ENCODE results near the gene TRPM8.
A peak's percentile ranks its signal among the peaks of the same experiment; 100 is the strongest.

Gene TRPM8

DNA sequence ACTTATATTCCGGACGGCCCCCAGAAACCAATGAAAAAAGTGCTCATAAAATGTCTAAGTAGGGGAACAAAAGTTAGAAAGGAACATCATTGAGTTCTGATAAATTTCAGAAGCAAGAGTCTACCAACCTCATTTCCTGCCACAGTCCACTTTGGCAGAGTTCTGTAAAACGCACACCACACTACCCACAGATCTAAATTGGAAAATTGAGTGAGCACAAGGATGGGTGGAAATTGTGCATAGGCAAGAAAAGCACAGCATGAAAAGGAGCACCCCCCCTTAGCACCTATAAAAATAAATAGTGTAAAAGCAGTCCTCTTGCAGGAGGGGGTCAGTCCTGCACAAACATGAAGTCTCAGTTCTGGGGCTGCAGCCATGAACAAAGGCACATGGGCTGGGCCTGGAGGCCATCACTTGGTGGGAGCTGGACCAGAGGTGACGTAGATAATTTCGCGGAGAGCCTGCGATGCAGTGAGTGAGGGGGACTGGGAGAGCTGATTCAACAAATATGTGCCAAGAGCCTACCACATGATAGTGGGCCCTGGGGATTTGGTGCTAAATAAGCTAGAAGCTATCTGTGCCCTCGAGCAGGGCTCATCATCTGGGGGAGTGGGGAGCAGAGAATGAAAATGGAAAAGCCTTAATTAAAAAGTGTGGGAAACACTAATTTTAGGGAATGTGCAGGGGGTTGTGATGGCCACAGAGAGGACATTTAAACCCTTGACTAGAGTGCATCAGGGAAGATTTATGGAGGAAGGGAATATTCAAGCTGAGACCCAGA lies 84.4 kb downstream of the TRPM8 start:
- no peak for DNase-seq (ENCODE audit: low read depth)

DNA sequence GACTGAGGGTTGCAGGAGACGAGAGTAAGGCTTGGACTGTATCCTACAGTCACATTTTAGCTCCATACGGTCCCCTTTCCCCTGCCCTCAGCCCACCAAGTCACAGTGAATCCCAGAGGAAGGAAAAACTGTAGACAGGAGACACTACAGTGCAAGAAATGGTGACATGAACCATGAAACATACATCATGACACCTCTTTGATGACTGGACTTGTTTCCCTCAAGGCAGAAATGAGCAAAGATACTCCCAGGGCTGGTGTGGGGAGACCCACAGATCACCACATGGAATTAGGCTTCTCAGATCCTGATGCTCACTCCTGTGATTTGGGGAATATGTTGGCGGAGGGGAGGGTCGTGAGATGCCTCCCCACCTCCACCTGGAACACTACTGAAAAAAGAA lies 85.1 kb downstream of the TRPM8 start:
- DNase-seq (ENCODE audit: low read depth) = no peak

DNA sequence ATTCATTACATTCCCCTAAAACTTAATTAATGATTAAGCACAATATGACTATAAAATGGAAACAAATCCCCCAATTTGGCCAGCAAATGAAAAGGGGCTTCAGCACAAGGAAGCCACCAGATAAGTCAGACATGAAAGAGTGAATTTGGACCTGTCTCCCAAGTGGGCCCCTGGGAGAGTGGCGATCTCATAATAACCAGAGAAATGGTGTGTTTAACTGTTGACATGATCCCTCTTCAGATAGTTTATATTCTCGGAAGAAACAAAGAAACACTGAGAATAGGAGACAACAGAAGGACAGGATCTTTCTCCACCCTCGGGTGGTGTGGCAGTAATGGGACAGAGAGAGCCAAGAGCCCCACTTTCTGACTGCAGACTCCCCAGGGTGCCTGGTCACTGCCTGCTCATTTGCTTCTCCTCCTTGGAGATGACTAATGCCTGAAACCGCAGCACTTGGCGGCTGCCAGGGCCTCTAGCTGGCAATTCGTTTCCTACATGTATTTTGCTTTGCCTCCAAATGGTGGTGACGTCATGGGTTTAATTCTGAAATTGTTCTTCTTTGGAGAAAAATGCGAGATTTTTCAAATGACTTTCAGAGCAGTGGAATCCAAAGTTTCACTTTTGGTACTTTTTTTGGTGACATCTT lies 86.9 kb downstream of the TRPM8 start:
- peak; percentile 71 for DNase-seq (ENCODE audit: low read depth)

DNA sequence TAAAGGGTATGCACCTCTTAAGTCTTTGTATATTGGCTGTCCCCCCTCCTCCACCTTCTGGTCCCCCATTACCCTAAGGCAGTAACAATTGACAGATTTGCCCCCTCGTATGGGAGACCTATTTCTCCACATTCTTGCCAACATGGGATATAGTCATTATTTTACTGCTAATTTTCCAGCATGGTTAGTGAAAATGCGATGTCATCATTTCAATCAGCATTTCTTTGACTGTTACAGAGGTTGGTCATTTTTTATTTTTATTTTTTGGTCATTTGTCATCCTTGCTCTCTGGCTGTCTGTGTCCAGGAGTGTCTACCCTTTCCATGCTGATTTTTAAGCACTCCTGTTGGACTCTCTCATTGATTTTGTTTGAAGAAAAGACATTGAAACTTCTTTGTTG lies 88.0 kb downstream of the TRPM8 start:
- DNase-seq (ENCODE audit: low read depth) = no peak

DNA sequence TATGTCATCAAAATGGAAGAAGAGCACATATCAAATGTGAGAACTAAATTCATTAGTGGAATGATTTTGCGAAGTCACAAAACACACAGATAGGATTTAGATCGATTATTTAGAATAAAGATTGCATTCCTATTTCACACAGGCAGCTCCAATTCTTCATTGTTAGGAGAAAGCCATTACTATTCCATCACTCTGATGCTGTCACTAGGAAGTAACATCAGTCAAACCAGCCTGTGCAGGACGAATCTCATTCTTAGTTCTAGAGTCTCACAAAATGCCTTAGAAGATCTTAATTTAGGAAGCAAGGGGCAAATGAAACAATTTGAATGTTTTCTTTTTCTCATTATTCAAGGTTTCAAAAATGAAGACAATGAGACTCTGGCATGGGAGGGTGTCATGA lies 89.3 kb downstream of the TRPM8 start:
- DNase-seq (ENCODE audit: low read depth) = no peak

DNA sequence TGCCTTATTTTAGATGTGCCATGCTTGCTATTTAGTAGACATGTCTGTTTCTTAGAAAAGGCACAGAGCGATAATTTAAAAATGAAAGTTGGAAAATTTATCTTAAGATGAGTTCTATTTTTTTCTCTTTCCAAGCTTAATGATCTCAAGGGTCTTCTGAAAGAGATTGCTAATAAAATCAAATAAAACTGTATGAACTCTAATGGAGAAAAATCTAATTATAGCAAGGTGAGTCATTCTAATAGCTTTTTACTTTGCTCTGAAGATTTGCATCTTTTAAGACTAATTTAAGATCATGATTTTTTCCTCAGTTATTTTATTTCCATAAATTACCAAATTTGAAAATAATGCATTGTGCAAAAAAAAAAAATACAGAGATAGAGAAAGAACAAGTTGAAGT lies 97.3 kb downstream of the TRPM8 start:
- DNase-seq (ENCODE audit: low read depth) = no peak

DNA sequence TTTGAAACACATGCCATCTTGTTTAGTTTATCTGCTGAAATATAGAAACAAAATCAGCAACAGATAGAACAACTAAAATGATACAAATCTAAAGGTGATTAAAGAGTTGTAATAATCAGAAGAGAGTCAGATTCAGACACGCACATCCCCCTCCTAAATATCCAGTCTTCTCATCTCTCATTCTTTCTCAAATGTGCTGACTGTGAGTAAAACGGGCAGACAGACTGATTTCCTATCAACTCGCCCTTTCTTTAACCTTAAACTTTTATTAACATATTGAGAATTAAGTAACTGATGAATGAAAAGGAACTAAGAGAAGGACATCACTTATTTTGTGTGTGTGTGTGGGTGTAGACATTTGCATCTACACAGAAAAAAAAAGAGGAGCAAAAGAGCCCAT lies 98.7 kb downstream of the TRPM8 start:
- DNase-seq (ENCODE audit: low read depth) = no peak

DNA sequence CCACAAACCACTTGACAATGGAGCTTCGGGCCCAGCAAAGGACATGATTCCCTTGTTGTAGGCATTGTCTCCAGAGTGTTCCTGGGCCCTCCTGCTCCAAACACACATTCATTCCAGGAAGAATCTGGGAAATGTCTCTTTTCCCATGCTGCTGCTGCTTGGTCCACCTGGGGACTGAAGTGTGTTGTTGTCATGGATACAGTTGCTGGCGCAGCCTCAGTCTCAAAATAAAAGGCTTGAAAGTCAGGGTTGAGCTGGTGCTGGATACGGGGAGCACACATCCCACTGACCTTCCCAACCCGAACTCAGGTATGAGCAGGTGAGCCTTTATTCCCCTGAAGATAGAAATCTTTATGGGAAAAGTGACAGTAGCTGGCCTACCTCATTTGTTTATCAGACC lies 102.7 kb downstream of the TRPM8 start:
- DNase-seq (ENCODE audit: low read depth) = no peak

DNA sequence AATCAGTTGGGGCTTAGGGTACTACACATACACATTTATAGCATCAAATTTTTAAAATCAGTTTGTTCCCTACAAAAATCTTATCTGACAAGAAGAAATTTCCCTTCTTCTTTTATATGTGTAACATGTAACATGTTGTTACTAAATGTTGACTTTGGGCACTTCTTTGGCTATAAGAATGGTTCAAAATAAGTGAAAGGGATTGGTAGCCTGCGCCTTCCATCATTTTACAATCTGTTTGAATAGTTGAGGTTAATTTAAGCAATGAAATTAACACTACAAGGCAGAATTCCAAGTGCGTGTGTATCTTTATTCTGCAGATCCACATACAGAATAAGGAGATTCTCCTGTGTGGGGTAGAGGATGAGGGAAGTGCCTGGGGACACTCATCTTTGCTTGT lies 103.2 kb downstream of the TRPM8 start:
- no peak for DNase-seq (ENCODE audit: low read depth)

DNA sequence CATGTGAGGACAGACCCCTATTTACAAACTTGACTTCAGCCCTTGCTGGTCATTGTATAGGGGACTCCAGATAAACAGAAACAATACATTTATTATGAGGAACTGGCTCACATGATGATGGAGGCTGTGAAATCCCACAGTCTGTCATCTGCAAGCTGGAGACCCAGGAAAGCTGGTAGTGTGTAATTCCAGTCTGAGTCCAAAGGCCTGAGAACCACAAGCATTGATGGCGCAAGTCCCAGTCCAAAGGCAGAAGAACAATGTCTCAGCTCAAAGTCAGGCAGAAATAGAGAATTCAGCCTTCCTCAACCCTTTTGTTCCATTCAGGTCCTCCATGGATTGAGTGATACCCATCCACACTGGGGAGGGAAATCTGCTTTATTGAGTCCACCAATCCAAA lies 105.3 kb downstream of the TRPM8 start:
- DNase-seq (ENCODE audit: low read depth) = no peak

DNA sequence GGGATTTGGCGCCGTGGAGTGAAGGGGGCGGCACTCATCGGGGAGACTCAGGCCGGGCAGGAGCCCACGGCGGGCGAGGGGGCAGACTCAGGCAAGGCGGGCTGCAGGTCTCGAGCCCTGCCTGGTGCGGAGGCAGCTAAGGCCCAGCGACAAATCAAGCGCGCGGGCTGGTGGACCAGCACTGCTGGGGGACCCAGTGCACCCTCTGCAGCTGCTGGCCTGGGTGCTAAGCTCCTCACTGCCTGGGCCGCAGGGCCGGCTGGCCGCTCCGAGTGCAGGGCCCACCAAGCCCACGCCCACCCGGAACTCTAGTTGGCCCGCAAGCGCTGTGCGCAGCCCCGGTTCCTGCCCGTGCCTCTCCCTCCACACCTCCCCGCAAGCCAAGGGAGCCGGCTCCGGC lies 107.1 kb downstream of the TRPM8 start:
- DNase-seq (ENCODE audit: low read depth) = no peak

DNA sequence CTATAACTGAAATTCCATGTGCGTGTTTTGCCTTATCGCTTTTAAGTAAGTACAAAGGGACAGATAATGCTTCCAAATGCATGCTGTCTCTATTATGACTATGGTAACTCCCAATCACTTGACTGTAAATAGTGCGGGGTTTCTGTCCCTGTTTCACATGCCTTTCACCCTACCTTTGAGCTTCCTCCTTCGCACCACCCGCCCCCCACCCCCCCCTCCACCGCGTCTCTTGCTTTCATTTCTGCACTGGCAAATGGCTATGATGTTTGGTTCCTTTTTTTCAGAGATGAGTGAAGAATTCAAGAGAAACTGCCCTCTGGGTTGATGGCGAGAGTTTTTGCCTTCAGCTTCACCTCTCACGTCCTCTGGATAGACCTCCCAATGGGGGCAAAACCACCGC lies 108.3 kb downstream of the TRPM8 start:
- DNase-seq (ENCODE audit: low read depth) = no peak

DNA sequence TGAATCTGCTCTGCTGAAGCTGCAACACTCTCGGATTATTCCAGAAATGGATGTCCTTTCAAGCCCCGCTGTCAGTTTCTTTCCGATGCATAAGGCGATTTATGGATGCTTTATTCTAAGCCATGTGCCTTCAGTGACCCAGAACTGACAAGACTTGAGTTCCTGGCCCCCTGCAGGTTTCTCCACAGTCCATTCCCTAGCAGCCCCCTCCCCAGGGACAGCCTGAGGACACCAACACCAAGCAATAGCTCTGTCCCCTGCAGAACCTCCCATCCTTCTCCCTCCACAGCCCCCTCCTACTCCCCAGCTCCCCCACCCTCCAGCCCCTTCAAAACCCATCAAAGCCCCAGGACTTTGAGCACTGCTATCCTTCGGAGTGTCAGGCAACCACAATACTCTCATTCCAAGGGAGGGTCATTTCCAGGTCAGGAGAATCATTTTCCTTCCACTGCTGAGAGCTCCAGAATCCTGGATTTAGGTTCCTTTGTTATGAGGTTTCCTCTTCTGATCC lies 108.8 kb downstream of the TRPM8 start:
- DNase-seq (ENCODE audit: low read depth) = no peak

DNA sequence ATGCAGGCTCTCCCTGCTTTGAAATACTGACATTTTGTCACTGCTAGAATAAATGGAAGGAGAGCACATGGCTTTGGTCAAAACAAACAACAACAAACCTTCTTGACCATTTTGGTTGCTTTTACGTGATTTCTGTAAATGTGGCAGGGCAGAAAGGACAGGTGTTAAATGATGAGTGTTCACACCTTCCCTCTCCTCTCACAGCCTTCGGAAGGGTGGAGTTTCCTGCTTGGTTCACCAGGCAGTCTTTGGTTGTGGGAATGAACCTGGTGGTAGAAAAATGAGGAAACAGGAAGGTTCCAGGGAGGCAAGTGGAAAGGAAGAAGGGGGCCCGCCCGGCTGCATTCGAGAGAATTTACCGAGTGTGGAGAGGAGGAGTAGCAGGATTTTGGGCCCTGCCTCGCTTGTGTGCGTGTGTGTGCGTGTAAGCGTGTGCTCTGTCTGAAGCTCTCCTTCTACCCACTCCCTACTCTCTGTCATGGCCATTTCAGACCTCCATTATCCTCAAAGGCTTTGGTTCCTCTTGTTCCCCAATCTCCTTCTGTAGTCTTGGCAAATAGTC lies 109.6 kb downstream of the TRPM8 start:
- DNase-seq (ENCODE audit: low read depth) = no peak

DNA sequence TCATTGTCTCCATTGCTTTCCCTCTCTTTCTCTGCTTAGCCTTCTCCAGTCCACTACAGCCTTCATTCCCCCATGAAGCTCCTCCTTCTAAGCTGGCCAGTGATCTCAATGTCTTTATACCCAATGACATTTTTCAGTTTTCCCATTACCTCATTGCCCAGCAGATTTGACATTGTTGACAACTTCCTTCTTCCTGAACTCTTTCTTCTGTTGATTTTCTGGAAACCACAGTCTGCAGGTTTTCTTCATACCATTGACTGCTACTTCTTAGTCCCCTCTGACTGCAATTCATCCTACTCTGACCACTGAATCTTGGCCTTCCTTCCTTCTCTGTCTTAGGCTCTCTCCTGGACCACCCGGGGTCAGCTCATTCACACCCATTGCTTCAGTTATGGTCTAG lies 110.5 kb downstream of the TRPM8 start:
- no peak for DNase-seq (ENCODE audit: low read depth)

DNA sequence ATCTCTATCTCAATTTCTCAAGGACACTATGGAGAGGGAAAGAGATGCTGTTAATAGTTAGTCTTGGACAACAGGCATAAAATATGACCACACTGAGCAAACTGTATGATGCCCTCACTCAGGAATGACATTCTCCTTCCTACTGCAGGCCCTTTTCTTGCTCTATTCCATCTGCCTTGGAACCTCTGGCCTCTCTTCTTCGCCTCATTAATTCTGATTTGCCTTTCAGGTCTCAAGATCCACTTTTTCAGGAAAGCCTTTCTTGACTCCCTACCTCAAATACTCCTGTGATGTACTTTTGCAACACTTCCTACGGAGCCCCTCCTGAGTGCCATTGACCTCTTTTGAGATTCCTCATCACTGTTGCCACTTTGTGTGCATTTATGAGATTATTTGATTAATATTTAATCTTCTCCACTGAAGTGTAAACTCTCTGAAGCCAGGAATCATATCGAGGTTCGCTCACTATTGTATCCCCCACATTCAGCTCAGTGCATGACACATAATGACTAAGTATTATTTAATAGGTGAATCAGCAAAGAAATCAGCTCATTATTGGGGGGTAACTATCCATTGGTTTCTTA lies 112.1 kb downstream of the TRPM8 start:
- no peak for DNase-seq (ENCODE audit: low read depth)

DNA sequence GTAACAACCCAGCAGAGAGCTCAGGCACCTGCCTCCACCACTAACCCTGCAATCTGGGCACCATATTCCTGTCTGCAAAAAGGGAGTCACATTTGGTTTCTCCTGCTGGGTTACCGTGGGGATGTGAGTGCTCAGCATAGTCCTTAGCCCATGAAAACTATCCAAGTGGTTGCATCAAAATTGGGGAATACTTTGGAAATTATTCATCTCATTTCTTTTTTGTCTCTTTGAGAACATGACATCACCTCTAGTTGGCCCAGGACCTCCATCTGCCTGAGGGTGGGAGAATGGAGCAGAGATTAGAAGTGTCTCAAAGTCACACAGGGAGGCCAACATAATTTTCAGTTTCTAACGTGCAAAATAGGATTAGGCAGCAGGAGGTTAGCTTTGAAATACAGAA lies 114.0 kb downstream of the TRPM8 start:
- no peak for DNase-seq (ENCODE audit: low read depth)

DNA sequence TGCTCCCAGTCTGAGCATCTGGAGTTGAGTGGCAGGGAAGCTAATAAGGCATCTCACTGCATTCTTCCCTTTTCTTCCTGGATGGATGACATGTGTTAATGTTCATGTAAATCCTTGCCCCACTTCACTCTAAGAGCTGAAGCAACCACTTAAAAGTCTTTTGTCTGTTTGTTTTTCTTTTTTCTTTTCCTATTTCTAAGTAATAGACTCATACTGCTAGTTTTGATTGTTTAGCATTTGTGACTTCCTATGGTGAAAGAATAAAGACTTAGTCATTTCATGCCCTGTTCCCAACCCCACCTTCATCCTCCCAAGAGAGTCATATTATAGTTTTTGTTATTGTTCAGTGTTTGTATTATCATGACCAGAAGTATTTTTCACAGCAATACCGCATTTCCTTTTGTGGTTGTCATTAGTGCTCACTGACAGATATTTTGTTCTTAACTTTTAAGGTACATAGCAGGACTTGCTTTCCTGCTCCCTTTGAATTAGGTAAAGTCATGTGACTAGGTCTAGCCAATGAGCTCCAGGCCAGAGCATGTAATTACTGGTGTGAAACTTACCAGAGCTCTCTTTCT lies 115.2 kb downstream of the TRPM8 start:
- no peak for DNase-seq (ENCODE audit: low read depth)

DNA sequence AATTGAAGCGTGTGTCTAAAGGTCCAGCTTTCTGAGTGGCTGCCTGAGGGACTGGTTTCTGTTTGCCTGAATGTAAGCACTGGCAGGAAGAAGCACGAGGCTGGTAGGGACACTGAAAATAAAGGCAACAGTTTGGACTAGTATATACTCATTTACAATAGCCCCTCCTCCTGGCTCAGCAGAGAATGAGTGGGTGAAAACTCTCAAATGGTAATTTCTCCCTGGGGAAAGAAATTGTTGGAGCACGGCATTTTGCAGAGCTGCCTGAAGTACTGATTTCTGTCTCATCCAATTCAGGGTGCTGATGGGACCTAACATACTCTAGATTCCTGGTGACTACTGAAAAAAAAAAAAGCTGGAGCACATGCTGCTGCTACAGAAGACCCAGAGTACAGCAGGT lies 116.0 kb downstream of the TRPM8 start:
- DNase-seq (ENCODE audit: low read depth) = no peak

DNA sequence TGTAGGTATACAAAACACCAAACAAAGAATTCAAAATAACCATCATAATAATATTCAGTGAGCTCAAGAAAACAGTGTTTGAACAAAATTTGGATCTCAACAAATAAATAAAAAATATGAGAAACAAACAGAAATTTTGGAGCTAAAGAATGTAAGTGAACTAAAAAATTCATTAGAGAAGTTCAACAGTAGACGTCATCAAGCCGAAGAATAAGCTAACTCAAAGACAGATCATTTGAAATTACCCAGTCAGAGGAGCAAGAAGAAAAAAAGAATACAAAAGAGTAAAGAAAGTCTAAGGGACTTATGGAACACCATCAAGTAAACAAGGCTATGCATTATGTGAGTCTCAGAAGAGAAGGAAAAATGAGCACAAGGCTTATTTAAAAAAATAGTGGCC lies 116.7 kb downstream of the TRPM8 start:
- no peak for DNase-seq (ENCODE audit: low read depth)

DNA sequence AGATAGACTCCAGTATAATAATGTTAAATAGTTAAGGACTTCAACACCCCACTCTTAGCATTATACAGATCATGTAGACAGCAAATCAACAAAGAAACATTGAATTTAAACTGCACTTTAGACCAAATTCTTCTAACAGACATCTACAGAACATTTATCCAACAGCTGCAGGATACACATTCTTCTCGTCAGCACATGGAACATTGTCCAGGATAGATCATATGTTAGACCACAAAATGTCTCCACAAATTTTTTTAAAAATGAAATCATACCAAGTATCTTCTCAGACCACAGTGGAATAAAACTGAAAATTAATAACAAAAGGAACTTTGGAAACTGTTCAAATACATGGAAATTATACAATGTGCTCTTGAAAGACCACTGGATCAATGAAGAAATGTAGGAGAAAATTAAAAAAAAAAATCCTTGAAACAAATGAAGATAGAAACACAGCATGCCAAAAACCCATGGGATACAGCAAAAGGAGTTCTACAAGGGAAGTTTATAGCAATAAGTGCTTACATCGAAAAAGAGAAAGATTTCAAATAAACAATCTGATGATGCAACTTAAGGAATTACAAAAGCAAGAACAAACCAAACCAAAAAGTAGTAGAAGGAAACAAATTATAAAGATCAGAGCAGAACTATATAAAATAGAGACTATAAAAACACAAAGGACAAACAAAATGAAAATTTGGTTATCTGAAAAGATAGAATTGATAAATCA lies 121.1 kb downstream of the TRPM8 start:
- DNase-seq (ENCODE audit: low read depth) = no peak

DNA sequence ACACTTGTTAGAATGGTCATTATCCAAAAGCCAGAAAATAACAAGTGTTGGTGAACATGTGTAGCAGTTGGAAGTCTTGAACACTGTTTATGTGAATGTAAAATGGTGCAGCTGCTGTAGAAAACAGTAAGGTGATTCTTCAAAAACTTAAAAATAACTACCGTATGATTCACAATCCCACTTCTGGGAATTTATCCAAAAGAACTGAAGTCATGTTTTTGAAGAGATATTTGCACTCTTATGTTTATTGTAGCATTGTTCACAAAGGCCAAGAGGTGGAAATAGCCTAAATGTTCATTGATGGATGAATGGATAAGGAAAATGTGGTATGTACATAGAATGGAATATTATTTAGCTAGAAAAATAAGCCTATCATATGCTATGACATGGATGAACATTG lies 127.0 kb downstream of the TRPM8 start:
- peak; percentile 46 for DNase-seq (ENCODE audit: low read depth)
